WTC11 (cell line): Measurements from ENCODE around the gene NFATC2. TPM values are rescaled to one million over a fixed set of nuclear protein-coding genes. Genes with fewer than 3 reads are reported as not detected.

ENCODE experiments used
- ATAC-seq: fragments of 200-7000 bp; cut with Tn5 transposase; 2 replicates; pipeline ENCODE4 v1.10.0; 2021; ENCODE audit warnings: mild to moderate bottlenecking, moderate library complexity
- CTCF ChIA-PET: fragments of 300-600 bp; sonication (Branson Sonifier 250); formaldehyde crosslinking; loops from one replicate; lab custom pipeline; 2021; ENCODE audit warnings: antibody characterized with exemption; lab: Charles Lee
- POLR2A ChIA-PET: fragments of 350-600 bp; sonication (Branson Sonifier 250); formaldehyde crosslinking; loops from one replicate; lab custom pipeline; 2021; ENCODE audit warnings: antibody characterized with exemption; lab: Charles Lee
- DNase-seq: peaks from one replicate; pipeline ENCODE4 v3.0.0; 2021; ENCODE audit warnings: low spot score
- H3K27ac Mint-ChIP-seq: 2 replicates; pipeline ENCODE4 v1.8.0; 2021; ENCODE audit warnings: mixed read lengths
- H3K27me3 Mint-ChIP-seq: 2 replicates; pipeline ENCODE4 v1.8.0; 2021; ENCODE audit warnings: low read depth, mild to moderate bottlenecking, moderate library complexity, mixed read lengths
- H3K36me3 Mint-ChIP-seq: 2 replicates; pipeline ENCODE4 v1.8.0; 2021; ENCODE audit warnings: mixed read lengths
- H3K4me1 Mint-ChIP-seq: 2 replicates; pipeline ENCODE4 v1.8.0; 2022; ENCODE audit warnings: mixed read lengths
- H3K4me3 Mint-ChIP-seq: 2 replicates; pipeline ENCODE4 v1.8.0; 2021; ENCODE audit warnings: mild to moderate bottlenecking, moderate library complexity, mixed read lengths
- H3K9me3 Mint-ChIP-seq: 2 replicates; pipeline ENCODE4 v1.8.0; 2021; ENCODE audit warnings: mixed read lengths
- CBFB ChIP-seq: sonication (generic); formaldehyde crosslinking; IDR thresholded peaks from 2 replicates; pipeline ENCODE4 v1.8.1; 2022; ENCODE audit warnings: mild to moderate bottlenecking, low read depth, missing genetic modification reagents
- ELF4 ChIP-seq: sonication (generic); formaldehyde crosslinking; IDR thresholded peaks from 2 replicates; pipeline ENCODE4 v1.8.1; 2022; ENCODE audit warnings: low read depth, mild to moderate bottlenecking, moderate library complexity, missing genetic modification reagents
- HMGXB4 ChIP-seq: sonication (generic); formaldehyde crosslinking; IDR thresholded peaks from 2 replicates; pipeline ENCODE4 v1.8.1; 2023; ENCODE audit warnings: mild to moderate bottlenecking, moderate library complexity, missing genetic modification reagents
- MLX ChIP-seq: sonication (generic); formaldehyde crosslinking; IDR thresholded peaks from 2 replicates; pipeline ENCODE4 v1.8.1; 2023; ENCODE audit warnings: mild to moderate bottlenecking, missing genetic modification reagents, moderate library complexity
- NFYB ChIP-seq: sonication (generic); formaldehyde crosslinking; conservative IDR thresholded peaks from 2 replicates; pipeline ENCODE4 v1.8.0; 2022; ENCODE audit warnings: low read depth, missing genetic modification reagents
- NR3C1 ChIP-seq: sonication (generic); formaldehyde crosslinking; conservative IDR thresholded peaks from 2 replicates; pipeline ENCODE4 v1.8.1; 2023; ENCODE audit warnings: low read depth, mild to moderate bottlenecking, missing genetic modification reagents
- SOX15 ChIP-seq: fragments of 250-450 bp; sonication (Bioruptor Pico); IDR thresholded peaks from 2 replicates; pipeline ENCODE4 v1.9.0; 2021; ENCODE audit warnings: mild to moderate bottlenecking
- TCF7 ChIP-seq: sonication (generic); formaldehyde crosslinking; IDR thresholded peaks from 2 replicates; pipeline ENCODE4 v1.8.0; 2022; ENCODE audit warnings: mild to moderate bottlenecking, low read depth, missing genetic modification reagents, moderate library complexity
- TEAD1 ChIP-seq: sonication (generic); formaldehyde crosslinking; IDR thresholded peaks from 2 replicates; pipeline ENCODE4 v1.8.0; 2022; ENCODE audit warnings: mild to moderate bottlenecking, missing genetic modification reagents
- ZNF263 ChIP-seq: sonication (generic); formaldehyde crosslinking; IDR thresholded peaks from 2 replicates; pipeline ENCODE4 v1.8.1; 2022; ENCODE audit warnings: low read depth, mild to moderate bottlenecking, moderate library complexity, missing genetic modification reagents
- ZNF317 ChIP-seq: sonication (generic); formaldehyde crosslinking; IDR thresholded peaks from 2 replicates; pipeline ENCODE4 v1.8.1; 2023; ENCODE audit warnings: low read depth, mild to moderate bottlenecking, moderate library complexity, missing genetic modification reagents, borderline replicate concordance
- ZNF532 ChIP-seq: fragments of 250-450 bp; sonication (Bioruptor Pico); IDR thresholded peaks from 2 replicates; pipeline ENCODE4 v1.9.0; 2021; ENCODE audit warnings: mild to moderate bottlenecking, borderline replicate concordance
- total RNA-seq: library from RNA; stranded (reverse); gene quantifications from 3 replicates; pipeline ENCODE4 v1.2.3, GENCODE V29; 2021
- TF ChIP-seq, protein P1 (sequence below): sonication (generic); formaldehyde crosslinking; IDR thresholded peaks from 2 replicates; pipeline ENCODE4 v1.8.1; 2022; ENCODE audit warnings: mild to moderate bottlenecking, missing genetic modification reagents, moderate library complexity, borderline replicate concordance
- TF ChIP-seq, protein P2 (sequence below): sonication (generic); formaldehyde crosslinking; IDR thresholded peaks from 2 replicates; pipeline ENCODE4 v1.8.1; 2022; ENCODE audit warnings: missing genetic modification reagents, borderline replicate concordance
- TF ChIP-seq, protein P3 (sequence below): fragments of 250-450 bp; sonication (Bioruptor Pico); IDR thresholded peaks from 2 replicates; pipeline ENCODE4 v2.1.2; 2022; ENCODE audit warnings: mild to moderate bottlenecking, moderate library complexity

NFATC2 gene
- total RNA-seq, 1 experiment from 2014 or later, result 1.7 TPM

GRCh38 chr20:51505566-51505965 lies 37.0 kb downstream of the NFATC2 start:
- Mint-ChIP-seq H3K27me3 (no peaks in the 10 kb centered on the region), H3K9me3 (no peaks in the 10 kb centered on the region), H3K36me3 (no peaks in the 10 kb centered on the region), H3K4me3 (no peak overlapping the region), H3K27ac (no peak overlapping the region), H3K4me1 (peaks cover 4% of the 10 kb centered on the region)
- no peak for DNase-seq
- TF ChIP-seq ZNF263 (CRISPR knock-in tag) (no peak), MLX (no peak), ELF4 (CRISPR knock-in tag) (no peak), TCF7 (CRISPR knock-in tag) (no peak), ZNF532 (CRISPR knock-in tag) (no peak), SOX15 (CRISPR knock-in tag) (no peak), CBFB (no peak), ZNF317 (CRISPR knock-in tag) (no peak), NR3C1 (no peak), HMGXB4 (CRISPR knock-in tag) (no peak), NFYB (CRISPR knock-in tag) (no peak), TEAD1 (no peak)
- TF ChIP-seq, protein P1, sequence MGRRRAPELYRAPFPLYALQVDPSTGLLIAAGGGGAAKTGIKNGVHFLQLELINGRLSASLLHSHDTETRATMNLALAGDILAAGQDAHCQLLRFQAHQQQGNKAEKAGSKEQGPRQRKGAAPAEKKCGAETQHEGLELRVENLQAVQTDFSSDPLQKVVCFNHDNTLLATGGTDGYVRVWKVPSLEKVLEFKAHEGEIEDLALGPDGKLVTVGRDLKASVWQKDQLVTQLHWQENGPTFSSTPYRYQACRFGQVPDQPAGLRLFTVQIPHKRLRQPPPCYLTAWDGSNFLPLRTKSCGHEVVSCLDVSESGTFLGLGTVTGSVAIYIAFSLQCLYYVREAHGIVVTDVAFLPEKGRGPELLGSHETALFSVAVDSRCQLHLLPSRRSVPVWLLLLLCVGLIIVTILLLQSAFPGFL (CRISPR knock-in tag), result no peak
- TF ChIP-seq, protein P2, sequence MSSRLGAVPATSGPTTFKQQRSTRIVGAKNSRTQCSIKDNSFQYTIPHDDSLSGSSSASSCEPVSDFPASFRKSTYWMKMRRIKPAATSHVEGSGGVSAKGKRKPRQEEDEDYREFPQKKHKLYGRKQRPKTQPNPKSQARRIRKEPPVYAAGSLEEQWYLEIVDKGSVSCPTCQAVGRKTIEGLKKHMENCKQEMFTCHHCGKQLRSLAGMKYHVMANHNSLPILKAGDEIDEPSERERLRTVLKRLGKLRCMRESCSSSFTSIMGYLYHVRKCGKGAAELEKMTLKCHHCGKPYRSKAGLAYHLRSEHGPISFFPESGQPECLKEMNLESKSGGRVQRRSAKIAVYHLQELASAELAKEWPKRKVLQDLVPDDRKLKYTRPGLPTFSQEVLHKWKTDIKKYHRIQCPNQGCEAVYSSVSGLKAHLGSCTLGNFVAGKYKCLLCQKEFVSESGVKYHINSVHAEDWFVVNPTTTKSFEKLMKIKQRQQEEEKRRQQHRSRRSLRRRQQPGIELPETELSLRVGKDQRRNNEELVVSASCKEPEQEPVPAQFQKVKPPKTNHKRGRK (CRISPR knock-in tag), result no peak
- TF ChIP-seq, protein P3, sequence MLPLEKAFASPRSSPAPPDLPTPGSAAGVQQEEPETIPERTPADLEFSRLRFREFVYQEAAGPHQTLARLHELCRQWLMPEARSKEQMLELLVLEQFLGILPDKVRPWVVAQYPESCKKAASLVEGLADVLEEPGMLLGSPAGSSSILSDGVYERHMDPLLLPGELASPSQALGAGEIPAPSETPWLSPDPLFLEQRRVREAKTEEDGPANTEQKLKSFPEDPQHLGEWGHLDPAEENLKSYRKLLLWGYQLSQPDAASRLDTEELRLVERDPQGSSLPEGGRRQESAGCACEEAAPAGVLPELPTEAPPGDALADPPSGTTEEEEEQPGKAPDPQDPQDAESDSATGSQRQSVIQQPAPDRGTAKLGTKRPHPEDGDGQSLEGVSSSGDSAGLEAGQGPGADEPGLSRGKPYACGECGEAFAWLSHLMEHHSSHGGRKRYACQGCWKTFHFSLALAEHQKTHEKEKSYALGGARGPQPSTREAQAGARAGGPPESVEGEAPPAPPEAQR (CRISPR knock-in tag), result no peak
- no peak for ATAC-seq
- CTCF ChIA-PET, result interaction anchor here (1.4 kb wide), 1 partner anchor 518 kb away, joined by 3 read pairs; no protein-coding TSS in a partner anchor
- POLR2A ChIA-PET, result no interaction called here
